ENCODE measurements around the gene HHAT.

Gene HHAT

GRCh38 chr1:210705086-210705485 is 376.4 kb downstream of the HHAT start:
- H3K4me3 ChIP-seq (ENCODE audit: low read depth in 1 of 2, low read length in 2 of 2), result no peak overlapping the region
- TF ChIP-seq EZH2 (IDR thresholded peaks at IDR 0.05; ENCODE audit: borderline replicate concordance, low read depth, low read length, severe bottlenecking), result no peak
- TF ChIP-seq, protein P1, sequence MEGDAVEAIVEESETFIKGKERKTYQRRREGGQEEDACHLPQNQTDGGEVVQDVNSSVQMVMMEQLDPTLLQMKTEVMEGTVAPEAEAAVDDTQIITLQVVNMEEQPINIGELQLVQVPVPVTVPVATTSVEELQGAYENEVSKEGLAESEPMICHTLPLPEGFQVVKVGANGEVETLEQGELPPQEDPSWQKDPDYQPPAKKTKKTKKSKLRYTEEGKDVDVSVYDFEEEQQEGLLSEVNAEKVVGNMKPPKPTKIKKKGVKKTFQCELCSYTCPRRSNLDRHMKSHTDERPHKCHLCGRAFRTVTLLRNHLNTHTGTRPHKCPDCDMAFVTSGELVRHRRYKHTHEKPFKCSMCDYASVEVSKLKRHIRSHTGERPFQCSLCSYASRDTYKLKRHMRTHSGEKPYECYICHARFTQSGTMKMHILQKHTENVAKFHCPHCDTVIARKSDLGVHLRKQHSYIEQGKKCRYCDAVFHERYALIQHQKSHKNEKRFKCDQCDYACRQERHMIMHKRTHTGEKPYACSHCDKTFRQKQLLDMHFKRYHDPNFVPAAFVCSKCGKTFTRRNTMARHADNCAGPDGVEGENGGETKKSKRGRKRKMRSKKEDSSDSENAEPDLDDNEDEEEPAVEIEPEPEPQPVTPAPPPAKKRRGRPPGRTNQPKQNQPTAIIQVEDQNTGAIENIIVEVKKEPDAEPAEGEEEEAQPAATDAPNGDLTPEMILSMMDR (IDR thresholded peaks at IDR 0.05; ENCODE audit: borderline replicate concordance, extremely low read depth, low read length, poor library complexity, severe bottlenecking), result no peak

DNA sequence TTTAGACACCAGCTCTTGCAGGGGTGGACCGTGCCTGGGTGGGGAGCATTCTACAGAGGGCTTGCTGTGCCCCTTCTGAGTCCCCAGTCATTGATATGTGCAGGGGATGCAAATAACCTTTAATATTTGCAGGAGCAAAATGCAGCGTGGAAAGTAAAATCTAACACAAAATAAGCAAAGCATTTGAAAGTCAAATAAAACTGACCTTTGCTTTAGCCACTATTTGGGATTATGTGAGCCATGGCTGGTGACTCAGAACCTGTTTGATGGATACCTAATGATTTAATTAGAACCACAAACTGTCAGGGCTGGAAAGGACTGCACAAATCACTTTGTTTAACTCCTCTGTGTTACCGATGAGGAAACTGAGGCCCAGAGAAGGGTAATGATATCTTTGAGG is 377.5 kb downstream of the HHAT start:
- no peaks in the 10 kb centered on the region for H3K4me1 ChIP-seq (ENCODE audit: insufficient read depth, low read length)
- no peak overlapping the region for H3K4me3 ChIP-seq (ENCODE audit: low read depth in 1 of 2, low read length in 2 of 2)
- no peaks in the 10 kb centered on the region for H3K79me2 ChIP-seq (ENCODE audit: insufficient read depth, low read length)
- H3K9me3 ChIP-seq (ENCODE audit: insufficient read depth, low read length, severe bottlenecking), result no peaks in the 10 kb centered on the region
- ATAC-seq (ENCODE audit: insufficient read depth, low read depth), result no peak
- H4K20me1 ChIP-seq (ENCODE audit: insufficient read depth, low read length), result no peaks in the 10 kb centered on the region
- H2AFZ ChIP-seq (ENCODE audit: low read depth, low read length), result no peak overlapping the region
- no peak overlapping the region for H3K9ac ChIP-seq (ENCODE audit: low read depth, low read length)
- no peak for TF ChIP-seq EZH2 (IDR thresholded peaks at IDR 0.05; ENCODE audit: borderline replicate concordance, low read depth, low read length, severe bottlenecking)
- TF ChIP-seq, protein P1 (IDR thresholded peaks at IDR 0.05; ENCODE audit: borderline replicate concordance, extremely low read depth, low read length, poor library complexity, severe bottlenecking), result no peak
- no peak overlapping the region for H3K27ac ChIP-seq (ENCODE audit: low read length)
- no peaks in the 10 kb centered on the region for H3K27me3 ChIP-seq (ENCODE audit: insufficient read depth, low read length, poor library complexity)
- DNase-seq, result no peak
- no peak overlapping the region for H3K4me2 ChIP-seq (ENCODE audit: insufficient read depth, low read length)
- H3K36me3 ChIP-seq (ENCODE audit: insufficient read depth, low read length), result no peaks in the 10 kb centered on the region

More at GRCh38 chr1:210705086-210705485, 376.4 kb downstream of the HHAT start:
- Histone ChIP-seq H3K4me1 (ENCODE audit: insufficient read depth, low read length) (no peaks in the 10 kb centered on the region), H3K27me3 (ENCODE audit: insufficient read depth, low read length, poor library complexity) (no peaks in the 10 kb centered on the region), H3K4me2 (ENCODE audit: insufficient read depth, low read length) (no peak overlapping the region), H3K36me3 (ENCODE audit: insufficient read depth, low read length) (no peaks in the 10 kb centered on the region), H3K9ac (ENCODE audit: low read depth, low read length) (no peak overlapping the region), H4K20me1 (ENCODE audit: insufficient read depth, low read length) (no peaks in the 10 kb centered on the region), H3K79me2 (ENCODE audit: insufficient read depth, low read length) (no peaks in the 10 kb centered on the region), H3K27ac (ENCODE audit: low read length) (no peak overlapping the region), H2AFZ (ENCODE audit: low read depth, low read length) (no peak overlapping the region), H3K9me3 (ENCODE audit: insufficient read depth, low read length, severe bottlenecking) (no peaks in the 10 kb centered on the region)
- ATAC-seq (ENCODE audit: insufficient read depth, low read depth), result no peak
- no peak for DNase-seq

GRCh38 chr1:210707300-210708240 is 378.9 kb downstream of the HHAT start:
- Histone ChIP-seq H2AFZ (ENCODE audit: low read depth, low read length) (no peak overlapping the region), H3K27ac (ENCODE audit: low read length) (no peak overlapping the region), H3K4me3 (ENCODE audit: low read depth in 1 of 2, low read length in 2 of 2) (no peak overlapping the region), H4K20me1 (ENCODE audit: insufficient read depth, low read length) (no peaks in the 10 kb centered on the region), H3K27me3 (ENCODE audit: insufficient read depth, low read length, poor library complexity) (no peaks in the 10 kb centered on the region), H3K4me1 (ENCODE audit: insufficient read depth, low read length) (no peaks in the 10 kb centered on the region), H3K9ac (ENCODE audit: low read depth, low read length) (no peak overlapping the region), H3K79me2 (ENCODE audit: insufficient read depth, low read length) (no peaks in the 10 kb centered on the region), H3K36me3 (ENCODE audit: insufficient read depth, low read length) (no peaks in the 10 kb centered on the region), H3K9me3 (ENCODE audit: insufficient read depth, low read length, severe bottlenecking) (no peaks in the 10 kb centered on the region), H3K4me2 (ENCODE audit: insufficient read depth, low read length) (no peak overlapping the region)
- no peak for DNase-seq
- TF ChIP-seq EZH2 (IDR thresholded peaks at IDR 0.05; ENCODE audit: borderline replicate concordance, low read depth, low read length, severe bottlenecking), result no peak
- TF ChIP-seq, protein P1 (IDR thresholded peaks at IDR 0.05; ENCODE audit: borderline replicate concordance, extremely low read depth, low read length, poor library complexity, severe bottlenecking), result no peak
- no peak for ATAC-seq (ENCODE audit: insufficient read depth, low read depth)
